Measurements from ENCODE around the gene SMIM44. TPM values are rescaled to one million over a fixed set of nuclear protein-coding genes. Genes with fewer than 3 reads are reported as not detected.

SMIM44 gene
- total RNA-seq, 1 donor: not detected

GRCh38 chr19:3462991-3463713 is 20.1 kb downstream of the SMIM44 start:
- H3K4me3 ChIP-seq (ENCODE audit: low read depth, low read length): no peak overlapping the region
- TF ChIP-seq CTCF (IDR thresholded peaks at IDR 0.05; ENCODE audit: insufficient read depth, low read depth, low read length): no peak
- DNase-seq (ENCODE audit: low read depth): no peak

- no peak overlapping the region for H3K4me3 ChIP-seq (ENCODE audit: low read depth, low read length)
- TF ChIP-seq CTCF (IDR thresholded peaks at IDR 0.05; ENCODE audit: insufficient read depth, low read depth, low read length): no peak
- no peak for DNase-seq (ENCODE audit: low read depth)
Measured at GRCh38 chr19:3459965-3460582, 23.2 kb downstream of the SMIM44 start.

- TF ChIP-seq CTCF (IDR thresholded peaks at IDR 0.05; ENCODE audit: insufficient read depth, low read depth, low read length): no peak
- DNase-seq (ENCODE audit: low read depth): peak; percentile 96
- no peak overlapping the region for H3K4me3 ChIP-seq (ENCODE audit: low read depth, low read length)
Measured at GRCh38 chr19:3459089-3459881, 24.0 kb downstream of the SMIM44 start.

GRCh38 chr19:3458229-3459088 is 24.8 kb downstream of the SMIM44 start:
- DNase-seq (ENCODE audit: low read depth): peak; percentile 80
- TF ChIP-seq CTCF (IDR thresholded peaks at IDR 0.05; ENCODE audit: insufficient read depth, low read depth, low read length): no peak
- no peak overlapping the region for H3K4me3 ChIP-seq (ENCODE audit: low read depth, low read length)

GRCh38 chr19:3457528-3458228 is 25.6 kb downstream of the SMIM44 start:
- TF ChIP-seq CTCF (IDR thresholded peaks at IDR 0.05; ENCODE audit: insufficient read depth, low read depth, low read length): no peak
- peak; percentile 41 for DNase-seq (ENCODE audit: low read depth)
- H3K4me3 ChIP-seq (ENCODE audit: low read depth, low read length): no peak overlapping the region
